HG03571 (cell line): Measurements from ENCODE around the gene ABAT.

Experiments used
- ATAC-seq: cut with Tn5 transposase; IDR thresholded peaks from one replicate; pipeline ENCODE4 v1.9.1; 2021; ENCODE audit not compliant: unreplicated experiment

The ABAT gene

DNA sequence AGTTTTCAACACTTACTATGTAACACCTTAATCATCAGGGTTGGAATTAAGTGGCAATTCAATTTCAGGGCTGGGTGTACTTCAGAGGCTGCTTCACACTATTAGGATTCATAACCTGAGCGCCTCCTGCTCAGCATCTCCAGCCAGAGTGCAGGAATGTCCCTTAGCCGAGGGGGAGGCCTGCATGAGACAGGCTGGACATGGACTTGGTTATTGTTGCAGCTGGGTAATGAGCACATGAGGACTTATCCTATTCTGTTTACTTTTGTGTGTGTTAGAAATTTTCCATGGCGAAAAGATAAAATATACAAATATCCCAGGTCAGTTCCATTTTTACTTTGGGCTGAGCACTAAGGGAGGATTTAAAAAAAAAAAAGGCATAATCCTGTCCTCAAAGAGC is 133.6 kb downstream of the ABAT start:
- no peak for ATAC-seq

DNA sequence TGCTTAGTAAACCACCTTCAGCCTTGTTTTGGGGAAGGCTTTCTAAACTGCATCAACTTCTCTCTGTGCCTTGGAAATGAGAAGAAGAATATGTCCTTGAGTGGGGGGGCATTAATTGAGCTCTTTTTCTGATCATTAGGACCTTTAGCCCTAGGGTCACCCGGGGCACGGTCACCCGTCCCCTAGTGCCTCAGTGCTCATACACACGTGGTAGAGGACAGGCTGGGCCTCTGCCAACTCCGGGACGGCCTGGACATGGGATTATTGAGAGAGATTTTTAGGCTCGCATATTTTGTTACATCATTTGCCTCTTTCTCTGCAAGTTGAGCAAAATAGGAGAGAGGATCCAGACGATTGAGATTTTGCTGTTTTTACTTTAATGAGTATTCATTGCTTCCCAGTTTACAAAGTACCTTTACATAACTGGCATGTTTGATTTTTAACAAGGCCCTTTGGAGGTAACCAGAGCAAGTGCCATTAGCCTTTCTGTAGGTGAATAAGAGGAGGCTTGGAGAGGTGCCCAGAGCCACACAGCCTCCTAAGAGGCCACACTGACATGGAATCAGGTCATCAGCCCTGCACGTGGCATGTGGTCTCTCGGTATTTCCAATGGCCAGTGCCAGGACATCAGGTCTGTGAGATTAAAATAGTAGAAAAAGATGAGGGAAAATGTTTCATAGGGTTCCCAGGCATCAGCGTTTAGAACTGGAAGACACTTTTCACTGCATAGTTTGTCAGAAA is 134.4 kb downstream of the ABAT start:
- no peak for ATAC-seq

DNA sequence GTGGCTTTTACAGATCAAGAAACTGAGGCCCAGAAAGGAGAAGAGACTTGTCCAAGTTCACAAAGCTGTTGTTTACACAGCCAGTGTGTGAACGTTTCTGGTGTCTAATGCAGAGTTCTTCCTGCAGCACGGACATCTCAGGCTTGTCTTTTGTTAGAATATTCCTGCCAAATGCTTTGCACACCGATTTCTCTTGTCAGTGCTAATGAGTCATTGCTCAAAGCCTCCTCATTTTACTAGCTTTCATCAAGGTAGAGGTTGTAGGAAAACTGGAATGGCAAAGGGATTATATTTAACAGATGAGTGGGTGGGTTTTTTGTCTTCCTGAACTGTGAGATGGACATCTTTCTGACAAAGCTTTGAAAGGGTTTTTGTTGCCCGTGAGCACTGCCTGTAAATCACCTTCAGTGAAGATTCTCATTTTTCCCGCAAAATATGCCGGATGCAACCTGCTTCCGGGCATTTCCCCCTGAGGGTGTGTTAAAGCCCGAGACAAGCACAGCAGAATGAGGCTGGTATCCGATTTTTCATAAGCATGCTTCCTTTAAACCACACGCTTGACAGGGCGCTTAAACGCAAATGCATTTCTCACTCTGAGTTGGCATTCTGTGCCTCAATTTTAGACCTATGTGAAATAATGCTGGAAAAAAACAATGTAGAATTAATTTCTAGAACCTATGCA is 137.9 kb downstream of the ABAT start:
- no peak for ATAC-seq

DNA sequence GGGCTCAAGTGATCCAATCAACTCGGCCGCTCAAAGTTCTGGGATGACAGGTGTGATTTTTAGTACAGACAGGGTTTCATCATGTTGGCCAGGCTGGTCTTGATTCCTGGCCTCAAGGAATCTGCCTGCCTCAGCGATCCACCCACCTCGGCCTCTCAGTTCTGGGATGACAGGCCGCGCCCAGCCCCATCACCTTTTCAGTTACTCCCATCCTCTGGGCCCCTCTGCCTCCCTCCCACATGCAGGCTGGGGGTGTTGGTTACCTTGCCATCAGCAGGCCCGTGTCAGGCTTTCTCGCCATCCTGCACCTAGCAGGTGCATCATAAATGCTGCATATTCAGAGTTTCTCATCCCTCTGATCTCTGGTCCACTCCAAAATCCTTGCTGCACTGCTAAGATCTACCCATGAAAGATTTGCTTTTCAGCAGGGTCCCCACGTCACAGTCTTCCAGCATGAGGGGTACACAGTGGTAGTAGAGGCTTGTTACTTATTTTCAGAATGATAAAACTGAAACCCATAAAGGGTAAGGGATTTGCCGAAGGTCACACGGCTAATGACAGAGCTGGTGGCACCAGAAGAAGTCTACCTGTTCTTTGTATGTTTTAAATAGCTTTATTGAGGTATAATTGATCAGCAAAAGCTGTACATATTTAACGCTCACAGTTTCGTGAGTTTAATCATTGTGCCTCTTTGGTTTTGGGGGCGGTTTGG is 139.8 kb downstream of the ABAT start:
- ATAC-seq: no peak

- ATAC-seq: no peak
Observed at GRCh38 chr16:8816967-8817655, 142.7 kb downstream of the ABAT start.

- peak; percentile 75 for ATAC-seq
Observed at GRCh38 chr16:8818504-8819270, 144.3 kb downstream of the ABAT start.

DNA sequence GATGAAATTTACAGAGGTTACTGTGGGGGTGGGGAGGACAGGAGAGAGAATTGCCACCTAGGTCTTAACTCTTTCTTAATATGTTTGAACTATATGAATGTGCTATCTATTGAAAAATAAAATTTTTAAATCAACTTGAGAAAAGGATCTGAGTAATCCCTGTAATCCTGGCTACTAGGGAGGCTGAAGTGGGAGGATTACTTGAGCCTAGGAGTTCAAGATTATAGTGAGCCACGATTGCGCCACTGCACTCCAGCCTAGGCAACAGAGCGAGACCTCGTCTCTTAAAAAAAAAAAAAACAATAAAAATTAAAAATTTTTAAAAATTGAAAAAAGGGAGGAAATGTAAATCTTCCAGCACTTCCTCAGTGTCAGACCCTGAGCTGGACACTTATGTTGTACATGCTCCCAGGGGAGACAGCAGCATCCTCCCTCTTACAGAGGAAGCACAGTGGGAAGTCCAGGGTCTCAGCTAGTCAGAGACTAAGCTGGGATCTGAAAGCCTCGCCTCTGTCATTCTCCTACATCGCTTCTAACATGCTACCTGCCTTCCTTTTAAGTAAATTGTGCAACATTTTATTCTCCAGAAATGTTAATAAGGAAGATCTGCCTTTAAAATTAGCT is 145.1 kb downstream of the ABAT start:
- ATAC-seq: no peak

DNA sequence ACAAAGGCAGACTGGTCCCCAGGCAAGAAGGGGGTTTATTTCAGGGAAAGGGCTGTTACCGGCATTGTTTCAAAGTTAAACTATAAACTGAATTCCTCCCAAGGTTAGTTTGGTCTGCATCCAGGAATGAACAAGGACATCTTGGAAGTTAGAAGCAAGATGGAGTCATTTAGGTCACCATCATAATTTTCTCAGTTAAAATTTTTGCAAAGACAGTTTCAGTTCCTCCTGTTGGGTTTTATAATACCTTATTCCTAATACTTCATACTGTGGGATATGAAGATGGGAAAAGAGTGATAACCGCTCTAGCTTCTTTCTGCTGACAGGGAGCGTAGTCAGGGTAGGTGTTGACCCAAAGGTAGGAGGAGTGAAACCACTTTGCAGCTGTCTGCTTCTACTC is 148.0 kb downstream of the ABAT start:
- no peak for ATAC-seq

GRCh38 chr16:8826278-8826879 is 152.0 kb downstream of the ABAT start:
- ATAC-seq: no peak

DNA sequence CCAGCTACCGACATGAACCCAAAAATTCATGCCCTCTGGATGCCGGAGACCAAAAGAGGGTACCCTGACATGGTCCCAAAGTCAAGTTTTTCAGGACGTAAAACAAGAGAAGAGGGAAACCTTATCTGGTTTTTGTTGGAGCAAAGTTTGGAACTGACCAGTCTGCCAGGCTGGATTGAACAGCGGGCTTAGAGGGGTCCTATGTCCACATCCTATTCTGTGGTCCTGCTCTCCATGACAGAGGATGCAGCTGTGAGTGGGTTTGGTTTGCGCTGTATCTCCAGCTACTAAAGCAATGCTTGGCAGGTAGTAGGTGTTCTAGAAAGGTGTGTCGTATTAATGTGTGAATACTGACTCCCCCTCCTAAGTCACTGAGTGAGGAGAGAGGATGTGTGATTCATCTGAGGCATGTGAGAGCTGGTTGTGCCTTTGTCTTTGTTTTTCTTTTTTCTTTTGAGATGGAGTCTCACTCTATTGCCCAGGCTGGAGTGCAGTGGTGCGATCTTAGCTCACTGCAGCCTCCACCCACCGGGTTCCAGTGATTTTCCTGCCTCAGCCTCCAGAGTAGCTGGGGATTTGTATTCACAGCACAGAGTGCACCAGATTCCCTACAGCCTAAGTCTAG is 154.2 kb downstream of the ABAT start:
- no peak for ATAC-seq

- ATAC-seq: no peak
Observed at GRCh38 chr16:8831450-8831849, 157.0 kb downstream of the ABAT start.

DNA sequence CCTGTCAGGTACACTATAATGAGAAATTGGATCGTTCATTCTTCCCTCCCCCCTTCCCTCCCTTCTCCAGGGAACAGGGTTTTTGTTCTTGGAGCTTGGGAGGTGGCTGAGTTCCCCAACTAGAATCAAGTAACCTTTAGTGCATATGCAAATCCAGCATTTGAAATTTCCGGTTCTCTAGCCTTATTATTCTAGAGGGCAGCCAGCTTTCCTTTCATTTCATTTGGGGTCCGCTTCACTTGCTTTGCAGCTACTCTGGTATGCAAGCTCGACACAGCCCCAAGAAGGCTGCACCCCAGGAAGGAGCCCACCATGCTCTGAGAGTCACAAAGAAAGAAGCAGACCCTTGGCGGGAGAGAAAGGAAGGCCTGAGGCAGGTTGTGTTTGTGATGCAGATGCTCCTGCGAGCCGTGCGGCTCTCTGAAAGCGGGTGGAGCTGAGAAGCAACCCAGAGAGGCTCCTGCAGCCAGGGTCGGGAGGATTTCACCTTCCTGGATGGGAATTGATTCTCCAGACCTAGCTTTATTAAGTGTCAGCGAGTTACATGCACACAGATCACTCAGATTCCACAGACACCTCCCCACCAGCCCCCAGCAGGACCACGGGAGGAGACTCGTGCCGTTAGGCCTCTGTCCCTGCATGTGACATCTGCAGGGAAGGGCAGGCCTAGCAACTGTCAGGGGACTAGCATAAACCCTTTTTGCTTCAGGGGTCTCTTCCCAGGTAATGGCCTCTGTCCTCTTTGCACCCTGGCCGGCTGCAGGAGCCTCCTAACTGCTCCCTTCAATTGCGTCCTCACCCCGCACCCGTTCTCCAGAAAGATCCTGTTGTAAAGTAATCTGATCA is 157.7 kb downstream of the ABAT start:
- ATAC-seq: no peak

DNA sequence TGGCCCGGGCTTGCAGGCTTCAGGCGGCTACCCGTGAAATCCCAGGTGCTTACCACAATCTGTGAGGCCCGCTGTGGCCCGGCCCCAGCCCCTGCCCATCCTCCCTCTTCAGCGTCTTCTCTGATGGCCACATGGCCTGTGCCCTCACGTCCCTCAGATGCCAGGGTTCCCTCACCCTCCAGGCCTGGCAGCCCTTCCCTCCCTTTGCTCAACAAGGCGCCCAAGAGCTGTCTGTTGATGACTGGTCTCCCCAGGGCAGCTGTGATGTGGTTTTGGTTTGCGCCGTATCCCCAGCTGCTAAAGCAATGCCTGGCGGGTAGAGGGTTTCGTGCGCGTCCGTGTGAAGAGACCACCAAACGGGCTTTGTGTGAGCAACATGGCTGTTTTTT is 158.3 kb downstream of the ABAT start:
- no peak for ATAC-seq
